NCI-H1417 treated with DMSO at 0.1 percent for 48 hours (cell line): ENCODE data around the gene CPNE9.

Experiments used
- DNase-seq: peaks from one replicate; lab custom pipeline; 2025; lab: John Stamatoyannopoulos, UW

CPNE9 gene

DNA sequence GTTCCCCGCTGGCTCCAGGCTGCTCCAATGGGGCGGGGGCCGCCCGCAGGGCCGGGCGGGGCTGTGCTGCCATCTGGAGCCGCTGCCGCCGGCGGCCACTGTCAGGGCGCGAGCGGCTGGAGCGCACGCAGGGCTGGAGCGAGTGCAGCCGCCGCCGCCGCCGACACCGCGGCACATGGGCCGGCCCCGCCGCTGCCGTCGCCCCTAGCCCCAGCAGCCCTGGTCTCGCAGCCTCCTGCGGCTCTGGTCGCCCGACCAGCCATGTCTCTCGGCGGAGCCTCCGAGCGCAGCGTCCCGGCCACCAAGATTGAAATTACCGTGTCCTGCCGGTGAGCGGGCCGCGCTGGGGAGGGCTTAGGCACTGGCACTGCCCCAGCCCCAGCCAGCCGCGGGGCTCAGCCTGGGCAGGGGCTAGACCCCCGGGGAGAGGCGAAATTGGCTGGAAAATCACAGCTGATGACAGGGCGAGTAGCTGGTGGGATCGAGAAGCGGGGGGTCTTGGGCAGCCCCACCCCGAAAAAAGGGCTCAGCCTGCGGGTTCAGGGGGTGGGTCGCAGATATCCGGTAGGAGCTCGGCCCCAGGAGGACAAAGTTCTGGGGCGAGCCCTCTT is at the start of gene CPNE9:
CPNE9 (plus strand) TSS at position 98 of the 611 bp plus-strand sequence; CDS start at position 262, 164 bp downstream.
- no peak for DNase-seq

GRCh38 chr3:9659849-9660248 is 43.8 kb upstream of the CPNE9 start:
- no peak for DNase-seq

- no peak for DNase-seq
These were observed 42.7 kb upstream of the CPNE9 start for GRCh38 chr3:9660972-9661371.

DNA sequence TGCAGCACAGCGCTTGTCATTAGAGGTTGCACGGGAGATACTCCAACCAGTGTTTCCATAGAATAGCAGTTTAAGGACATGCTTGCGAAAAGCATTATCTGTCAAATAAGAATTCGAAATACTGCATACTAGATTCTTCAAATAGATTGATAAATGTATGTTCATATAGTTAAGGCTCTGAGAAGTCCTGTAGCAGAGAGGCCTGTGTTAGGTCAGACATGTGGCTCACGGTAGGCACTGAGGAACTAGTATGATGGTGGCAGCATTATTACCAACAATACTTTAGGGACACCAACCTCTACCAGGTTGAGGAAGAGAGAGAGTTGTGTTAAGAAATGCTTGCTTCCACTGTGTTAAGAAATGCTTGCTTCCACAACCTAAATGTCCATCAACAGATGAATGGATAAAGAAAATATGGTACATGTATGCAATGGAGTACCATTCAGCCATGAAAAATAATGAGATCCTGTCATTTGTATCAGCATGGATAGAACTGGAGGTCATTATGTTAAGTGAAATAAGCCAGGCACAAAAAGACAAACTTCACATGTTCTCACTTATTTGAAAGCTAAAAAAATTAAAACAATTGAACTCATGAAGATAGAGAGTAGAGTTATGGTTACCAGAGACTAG is 39.4 kb upstream of the CPNE9 start:
- no peak for DNase-seq

DNA sequence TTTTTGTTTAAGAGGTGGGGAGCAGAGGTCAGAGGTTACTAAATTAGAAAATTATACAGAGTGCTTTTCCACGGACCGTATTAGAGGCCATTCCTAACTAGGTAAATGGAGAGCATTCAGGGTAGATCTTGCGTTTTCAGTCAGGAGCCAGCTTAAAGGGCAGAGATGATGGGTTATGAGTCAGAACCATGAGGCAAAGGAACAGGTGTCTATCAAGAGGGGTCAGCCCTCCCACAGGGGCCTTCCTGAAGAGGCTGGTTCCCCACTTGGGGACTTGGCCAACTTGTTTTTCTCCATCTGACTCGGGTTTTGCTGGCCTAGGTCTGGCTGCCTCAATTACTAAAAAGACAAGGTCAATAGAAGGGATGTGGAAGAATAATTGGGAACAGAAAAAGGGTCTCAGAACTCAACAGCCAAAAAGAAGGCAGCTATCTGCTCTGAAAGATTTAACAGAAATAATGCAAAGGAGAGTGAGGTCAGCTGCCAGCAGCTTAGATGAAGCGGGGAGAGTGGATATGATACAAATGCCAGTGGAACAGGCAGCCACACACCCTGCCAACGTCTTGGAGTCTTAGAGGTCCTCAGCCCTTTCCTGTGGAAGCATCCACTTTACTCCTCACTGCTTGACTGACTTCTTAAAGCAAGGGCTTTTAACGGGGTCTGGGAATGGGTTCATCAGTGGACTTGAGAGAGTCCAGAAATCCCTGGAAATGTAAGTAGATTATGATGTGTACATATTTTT is 36.8 kb upstream of the CPNE9 start:
- DNase-seq: no peak

- no peak for DNase-seq
These were observed 34.4 kb upstream of the CPNE9 start for GRCh38 chr3:9669277-9669676.

DNA sequence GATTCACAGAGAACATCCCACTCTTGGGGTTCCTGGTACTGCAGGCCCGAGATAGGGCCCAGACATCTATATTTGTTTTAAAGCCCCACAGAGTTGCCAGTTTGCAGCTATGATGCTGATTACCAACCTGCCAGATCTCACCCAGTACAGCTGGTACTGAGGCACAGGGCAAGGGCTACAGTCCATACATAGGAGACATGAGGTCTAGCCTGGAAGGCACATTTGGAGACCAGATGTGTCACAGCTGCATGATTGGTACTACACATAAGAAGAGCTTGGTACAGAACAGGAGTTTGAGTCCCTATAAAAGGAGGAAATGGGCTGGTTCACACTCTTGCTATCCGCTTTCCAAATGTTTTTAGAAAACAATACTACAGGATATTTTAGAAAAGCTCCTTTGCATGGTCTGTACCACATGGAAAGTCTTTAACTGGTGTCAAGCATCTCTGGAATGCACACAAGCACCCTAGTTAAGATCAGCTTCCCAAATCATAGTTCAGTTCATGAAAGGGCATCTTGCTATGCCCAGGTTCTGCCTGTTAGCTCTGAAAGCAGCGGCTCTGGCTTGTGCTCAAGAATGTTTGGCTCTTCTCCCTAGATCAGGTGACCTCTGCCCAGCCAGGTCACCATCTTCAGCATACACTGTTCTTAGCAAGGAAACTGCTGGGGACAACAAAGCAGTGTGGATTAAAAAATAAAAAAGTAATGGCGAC is 33.8 kb upstream of the CPNE9 start:
- DNase-seq: no peak

DNA sequence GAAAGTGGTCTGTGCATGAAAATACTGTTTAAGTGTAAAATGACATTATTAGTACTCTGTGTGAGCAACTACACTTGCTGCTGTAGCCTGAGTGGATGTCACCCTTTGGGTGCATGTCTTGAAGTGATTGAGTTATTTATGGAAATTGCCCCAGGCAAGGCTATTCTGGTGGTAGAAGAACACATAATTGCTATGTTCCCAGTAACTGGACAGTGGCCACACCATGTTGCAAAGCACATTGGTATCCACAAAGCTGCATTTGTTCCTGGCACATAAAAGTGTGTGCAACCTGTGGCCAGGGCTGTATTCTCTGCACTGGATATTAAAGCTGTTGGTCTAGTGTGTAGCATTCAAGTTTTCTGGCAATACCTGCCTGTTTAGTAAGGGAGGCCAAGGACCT is 30.6 kb upstream of the CPNE9 start:
- DNase-seq: no peak

GRCh38 chr3:9673752-9674151 is 29.9 kb upstream of the CPNE9 start:
- DNase-seq: no peak

- DNase-seq: no peak
These were observed 27.8 kb upstream of the CPNE9 start for GRCh38 chr3:9675736-9676290.

GRCh38 chr3:9676785-9677184 is 26.8 kb upstream of the CPNE9 start:
- DNase-seq: no peak

DNA sequence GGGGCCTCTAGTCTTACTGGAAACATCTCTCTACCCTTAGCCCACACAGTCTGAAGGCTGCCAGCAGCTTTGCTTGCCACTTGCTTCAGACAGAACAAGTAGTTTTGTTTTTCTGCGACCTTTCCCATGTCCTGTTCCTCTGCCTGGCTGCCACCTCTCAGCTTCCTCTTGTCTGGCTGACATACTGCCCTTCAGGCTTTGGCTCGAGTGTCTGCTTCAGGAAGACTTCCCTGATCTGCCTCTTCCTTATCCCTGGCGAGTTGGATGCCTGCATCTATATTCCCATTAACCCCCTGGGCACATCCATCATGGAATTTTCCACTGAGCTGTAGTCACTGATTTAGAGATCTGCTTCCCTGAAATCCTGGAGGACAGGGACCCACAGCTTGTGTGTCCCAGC is 25.1 kb upstream of the CPNE9 start:
- DNase-seq: no peak

- DNase-seq: no peak
These were observed 24.1 kb upstream of the CPNE9 start for GRCh38 chr3:9679476-9680080.

DNA sequence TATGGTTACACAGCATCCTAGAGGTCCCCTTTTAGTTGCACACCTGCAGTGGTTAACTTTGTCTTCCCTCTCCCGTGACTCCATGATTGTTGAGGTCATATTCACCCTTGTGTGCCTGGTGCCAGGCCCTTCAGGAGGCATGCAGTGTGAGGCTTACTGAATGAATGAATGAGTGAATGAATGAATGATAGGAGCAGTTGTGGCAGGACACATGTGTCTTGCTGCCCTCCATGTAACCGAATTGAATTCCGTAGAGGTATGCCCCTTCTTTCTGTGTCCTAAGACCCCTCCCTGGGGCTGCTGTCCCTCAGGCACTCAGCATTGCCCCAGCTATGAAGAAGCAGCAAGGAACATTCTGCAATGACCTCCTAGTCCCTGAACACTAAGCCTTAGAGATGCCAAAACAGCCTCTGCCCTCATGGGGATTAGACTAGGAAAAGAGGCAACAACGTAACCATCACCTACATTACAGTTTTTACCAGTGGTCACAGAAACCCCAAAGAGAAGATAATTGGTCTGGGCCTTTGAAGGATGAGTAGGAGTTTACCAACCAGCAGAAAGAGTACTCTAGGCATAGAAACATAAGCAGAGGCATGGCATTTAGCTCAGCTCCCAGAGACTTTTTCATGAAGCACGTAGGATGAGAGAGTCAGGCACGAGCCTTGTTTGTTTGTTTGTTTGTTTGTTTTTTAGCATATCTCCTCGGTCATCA is 22.5 kb upstream of the CPNE9 start:
- DNase-seq: no peak

DNA sequence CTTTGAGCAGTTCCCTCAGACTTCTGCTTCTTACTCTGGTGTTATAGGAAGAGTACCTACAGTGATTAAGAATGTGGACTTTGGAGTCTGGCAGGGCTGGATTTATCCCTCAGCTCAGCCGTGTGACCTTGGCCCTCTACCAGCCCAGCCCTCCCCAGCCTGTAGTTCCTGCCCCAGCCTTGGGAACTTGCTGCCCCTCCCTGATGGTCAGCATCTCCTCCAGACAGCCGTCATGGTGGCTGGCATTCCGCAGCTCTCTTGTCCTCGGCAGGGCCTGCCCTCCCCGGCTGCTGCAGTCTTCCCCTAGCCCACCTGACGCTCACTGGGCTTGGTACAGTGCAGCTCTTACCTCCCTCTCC is 21.9 kb upstream of the CPNE9 start:
- no peak for DNase-seq

- no peak for DNase-seq
These were observed 21.5 kb upstream of the CPNE9 start for GRCh38 chr3:9682096-9682495.

- DNase-seq: no peak
These were observed 20.2 kb upstream of the CPNE9 start for GRCh38 chr3:9683426-9683825.

DNA sequence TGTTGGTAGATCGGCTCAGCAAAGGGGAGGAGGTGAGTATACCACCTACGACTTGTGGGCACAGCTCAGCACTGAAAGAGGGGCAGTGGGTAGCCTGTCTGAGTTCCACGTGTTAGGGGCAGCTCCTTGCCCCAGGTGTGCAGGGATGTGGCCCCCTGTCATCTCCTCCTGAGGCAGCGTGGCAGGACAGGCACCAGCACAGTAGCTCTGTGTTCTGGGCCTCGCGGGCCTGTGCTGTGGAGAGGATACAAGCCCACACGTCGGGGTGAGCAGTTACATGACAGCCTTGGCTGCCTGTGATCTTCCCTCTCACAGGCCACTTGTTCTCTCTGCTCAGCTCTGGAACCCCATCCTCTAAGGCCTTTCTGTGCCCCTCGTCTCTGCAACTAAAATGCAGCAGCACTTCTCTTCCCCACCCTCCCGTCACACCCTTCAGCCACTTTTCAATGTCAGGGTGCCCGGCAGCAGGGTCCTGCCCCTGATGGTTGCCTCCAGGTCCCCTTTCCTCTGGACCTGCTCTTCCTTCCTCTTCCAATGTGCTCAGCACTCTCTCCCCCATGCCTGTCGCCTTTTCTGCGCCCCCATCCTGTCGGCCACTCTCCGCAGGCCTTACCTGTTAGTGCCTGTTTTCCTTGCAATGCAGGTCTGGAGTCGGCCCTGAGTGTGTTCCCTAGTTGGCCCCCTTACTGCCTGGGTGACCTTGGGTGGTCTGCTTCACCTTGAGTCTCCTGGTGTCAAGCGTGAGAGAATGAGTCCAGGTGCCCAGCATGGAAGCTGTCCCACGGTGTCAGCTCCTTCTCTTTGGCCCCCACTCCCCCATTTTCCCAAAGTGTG is 18.2 kb upstream of the CPNE9 start:
- no peak for DNase-seq

DNA sequence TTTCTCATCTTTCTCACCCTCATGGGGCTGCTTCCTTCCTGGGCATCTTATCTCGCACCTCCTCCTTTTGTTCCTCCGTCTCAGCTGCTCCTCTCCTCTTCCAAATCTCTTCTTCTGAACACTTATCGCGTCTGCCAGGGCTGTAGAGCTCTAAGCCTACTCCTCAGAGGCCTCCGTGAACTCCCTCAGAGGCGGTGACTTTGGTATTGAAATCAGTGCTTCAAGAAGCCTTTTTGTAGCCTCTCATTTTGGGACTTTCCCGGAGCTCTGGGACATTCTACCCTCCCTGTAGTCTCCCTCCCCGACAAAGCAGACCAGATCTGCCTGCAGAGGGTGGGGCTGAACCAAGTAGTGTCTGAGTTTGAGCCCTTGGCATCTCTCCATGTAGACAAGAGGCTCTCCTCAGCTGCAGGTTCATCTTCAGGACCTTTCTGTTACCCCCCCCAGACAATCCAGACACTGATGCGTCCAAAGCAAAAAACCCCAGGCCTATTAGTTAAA is 17.5 kb upstream of the CPNE9 start:
- no peak for DNase-seq

- DNase-seq: no peak
These were observed 16.9 kb upstream of the CPNE9 start for GRCh38 chr3:9686703-9687102.
